G401.6 (cell line): ENCODE measurements around the gene B3GLCT.
"Not testable (repeated sequence)": the region's sequence is repeated elsewhere in the genome, so short reads cannot be mapped to it uniquely, and the experiment has no call there.

Experiments used
- FAIRE-seq: peaks from 2 replicates; lab custom pipeline; 2012; peaks lifted over from hg19 to GRCh38; lab: Jason Lieb, UNC

Gene B3GLCT

GRCh38 chr13:31184981-31185645 lies 14.7 kb upstream of the B3GLCT start:
- no peak for FAIRE-seq

GRCh38 chr13:31191748-31192147 lies 8.0 kb upstream of the B3GLCT start:
- FAIRE-seq, result no peak

DNA sequence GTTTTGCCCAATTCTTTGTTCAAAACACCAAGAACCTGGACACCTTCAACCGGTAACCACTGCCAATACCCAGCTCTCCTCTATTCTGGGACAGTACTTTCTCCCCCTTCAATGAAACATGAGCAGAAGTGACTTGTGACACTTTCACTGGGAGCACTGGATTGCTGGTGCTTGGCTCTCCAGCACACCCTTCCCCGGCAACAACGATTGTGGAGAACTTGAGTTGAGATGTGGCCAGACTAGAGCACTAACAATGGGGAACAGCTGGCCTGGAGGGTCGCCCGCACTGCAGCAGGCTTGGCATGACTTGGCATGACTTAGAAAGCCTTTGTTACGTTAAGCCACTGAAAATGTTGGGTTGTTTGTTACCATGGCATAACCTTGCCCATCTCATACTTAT lies 7.5 kb upstream of the B3GLCT start:
- FAIRE-seq, result no peak

DNA sequence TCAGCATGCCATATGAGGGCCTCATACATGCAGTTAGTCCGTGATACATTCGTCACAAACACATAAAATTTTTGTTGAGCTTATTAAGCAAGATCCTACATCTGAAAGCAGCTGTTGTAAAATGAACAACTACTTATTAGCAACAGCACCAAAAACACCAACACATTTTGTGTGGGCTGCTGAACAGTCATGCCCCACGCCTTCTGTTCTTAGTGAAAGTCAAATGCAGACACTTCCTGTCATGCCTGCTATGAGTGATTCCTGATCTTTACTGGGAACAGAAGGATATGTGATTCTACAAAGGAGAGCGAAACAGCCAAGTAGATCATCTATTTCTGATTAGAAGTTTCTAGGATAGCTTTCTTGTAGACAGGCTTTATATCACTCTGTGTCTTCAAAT lies 4.2 kb upstream of the B3GLCT start:
- no peak for FAIRE-seq

DNA sequence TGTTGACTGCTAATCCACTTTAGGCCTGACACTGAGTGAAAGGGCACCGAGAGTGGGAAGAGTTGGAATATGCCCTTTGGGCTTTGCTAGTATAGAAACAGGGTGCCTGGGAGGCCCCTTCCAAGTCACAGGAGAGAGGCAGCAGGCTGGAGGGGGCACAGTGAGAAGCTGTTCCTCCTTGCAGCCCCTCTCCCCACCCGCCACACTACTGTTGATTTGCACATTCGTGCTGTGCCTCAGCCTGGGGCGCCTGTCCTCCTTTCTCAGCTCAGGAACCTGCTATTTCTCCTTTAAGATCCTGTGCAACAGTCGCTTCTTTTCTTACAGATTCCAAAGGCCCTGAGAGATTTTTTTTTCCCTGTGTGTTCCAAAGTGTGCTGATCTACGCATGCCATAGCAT lies 2.8 kb upstream of the B3GLCT start:
- FAIRE-seq, result no peak

GRCh38 chr13:31198519-31198918 lies 1.3 kb upstream of the B3GLCT start:
- no peak for FAIRE-seq

DNA sequence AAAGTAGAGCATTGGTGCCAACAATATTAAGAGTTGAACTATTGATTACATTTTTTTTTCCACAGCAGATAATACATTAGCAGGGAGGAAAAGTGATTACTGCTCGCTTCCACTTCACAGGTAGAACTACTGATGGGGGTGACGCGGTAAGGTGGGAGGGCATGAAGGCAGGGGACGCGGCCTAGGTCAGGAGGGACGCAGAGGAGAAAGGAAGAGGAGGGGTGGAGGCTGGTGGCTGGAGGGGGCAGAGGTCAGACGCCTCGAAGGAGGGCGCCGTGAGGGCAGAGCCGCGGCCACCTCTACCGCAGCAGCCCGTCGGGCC lies 287 bp upstream of the B3GLCT start:
- FAIRE-seq, result no peak

DNA sequence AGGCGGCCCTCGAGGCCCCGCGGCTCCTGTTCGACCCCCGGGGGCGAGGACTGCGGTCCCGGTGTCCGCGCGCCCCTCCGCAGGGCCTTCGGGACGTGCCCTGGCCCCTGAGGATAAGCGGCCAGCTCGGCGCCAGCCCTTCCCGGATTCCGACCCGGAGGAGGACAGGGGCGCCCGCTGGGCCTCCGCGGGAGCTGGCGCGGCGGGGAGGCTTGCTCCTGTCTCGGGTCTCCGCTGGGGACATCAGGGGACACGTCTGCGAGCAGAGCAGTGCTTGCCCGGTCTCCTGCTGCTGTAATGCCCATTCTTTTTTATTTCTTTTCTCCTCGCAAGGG lies 829 bp downstream of the B3GLCT start:
- FAIRE-seq, result no peak

DNA sequence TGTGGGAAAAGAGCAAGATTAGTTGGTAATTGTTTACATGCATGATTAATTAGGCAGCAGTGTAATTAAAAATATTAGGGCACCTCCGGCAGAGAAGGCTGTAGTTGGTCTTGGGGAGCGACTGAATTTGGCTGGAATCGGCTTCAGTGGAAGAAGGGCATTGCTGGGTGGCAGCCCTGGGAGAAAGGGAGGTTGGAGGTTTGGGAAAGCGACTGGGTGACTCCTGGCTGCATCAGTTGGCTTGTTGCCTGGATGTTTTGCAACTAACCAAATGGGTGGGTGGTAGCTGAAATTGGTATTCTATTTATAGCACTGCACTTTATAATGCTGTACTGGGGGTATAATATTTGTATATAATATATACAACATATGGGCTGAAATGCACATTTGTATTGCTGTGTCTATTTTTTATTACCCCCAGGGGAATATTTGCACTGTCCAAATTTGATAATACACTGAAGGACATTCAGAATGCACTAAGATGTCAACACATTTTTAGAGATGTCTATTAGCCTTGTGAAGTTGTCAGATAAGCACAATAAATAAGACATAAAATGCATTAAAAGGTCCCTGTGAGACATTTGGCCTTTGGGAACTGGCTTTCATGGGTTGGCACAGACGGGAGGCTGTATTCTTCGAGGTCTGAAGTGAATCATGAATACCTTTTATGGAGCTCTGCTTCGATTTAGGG lies 1.7 kb downstream of the B3GLCT start:
- FAIRE-seq, result no peak

- no peak for FAIRE-seq
Observed at GRCh38 chr13:31204592-31204991, 4.8 kb downstream of the B3GLCT start.

GRCh38 chr13:31207661-31208552 lies 8.1 kb downstream of the B3GLCT start:
- FAIRE-seq, result no peak

DNA sequence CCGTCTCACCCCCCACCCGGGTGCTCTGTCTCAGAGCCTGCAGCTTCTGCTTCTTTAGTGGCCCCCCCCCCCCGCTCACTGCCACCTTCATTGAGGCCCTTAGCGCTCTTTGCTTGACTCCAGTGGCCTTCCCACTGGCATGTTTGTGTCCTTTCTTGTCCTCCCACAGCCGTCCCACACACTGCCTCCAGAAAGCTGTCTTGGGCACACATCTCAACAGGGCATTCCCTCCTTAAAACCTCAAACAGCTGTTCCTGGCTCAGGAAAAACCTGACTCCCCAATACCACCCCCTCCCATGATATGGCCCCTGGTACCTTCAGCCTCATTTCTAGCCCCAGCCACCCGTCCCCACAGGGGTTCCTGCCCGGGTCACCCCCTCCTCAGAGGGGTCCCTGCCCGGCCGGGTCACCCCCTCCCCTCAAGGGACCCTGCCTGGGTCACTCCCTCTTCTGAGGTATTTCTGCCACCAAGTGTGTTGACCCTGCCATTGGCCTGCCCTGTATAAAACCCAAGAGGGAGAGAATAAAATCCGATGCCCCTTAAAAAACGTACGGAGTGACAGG lies 8.9 kb downstream of the B3GLCT start:
- FAIRE-seq, result no peak

DNA sequence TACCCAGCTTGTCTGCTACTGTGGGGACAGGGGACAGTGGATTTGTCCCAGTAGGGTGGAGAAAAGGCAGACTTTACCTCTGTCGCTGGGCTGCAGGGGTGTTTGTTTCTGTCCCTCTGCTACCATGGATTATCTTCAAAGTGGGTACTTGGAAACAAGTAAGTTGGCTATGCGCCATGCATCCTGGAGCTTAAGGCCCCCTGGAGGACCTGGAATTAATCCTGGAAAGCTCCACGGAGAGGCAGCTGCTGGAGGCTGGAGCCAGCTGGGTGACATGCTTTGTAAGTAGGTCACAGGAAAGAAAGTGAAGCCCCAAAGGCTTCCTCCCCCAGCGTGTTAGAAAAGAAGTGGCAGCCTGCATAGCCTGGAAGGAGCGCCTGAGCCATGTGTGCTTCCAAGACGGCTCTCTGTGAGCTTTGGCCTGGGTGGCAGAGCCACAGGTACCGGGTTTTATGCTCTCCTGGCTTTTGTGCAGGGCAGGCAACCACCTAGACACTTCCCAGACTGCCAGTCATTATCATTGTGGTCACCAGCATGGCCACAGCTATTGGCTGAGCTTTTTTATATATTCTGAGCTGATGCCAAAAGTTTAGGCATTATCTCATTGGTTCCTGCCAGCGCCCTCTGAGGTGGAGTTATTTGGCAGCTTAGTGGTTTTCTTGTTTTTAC lies 9.5 kb downstream of the B3GLCT start:
- FAIRE-seq, result no peak

GRCh38 chr13:31209841-31210210 lies 10.1 kb downstream of the B3GLCT start:
- no peak for FAIRE-seq

DNA sequence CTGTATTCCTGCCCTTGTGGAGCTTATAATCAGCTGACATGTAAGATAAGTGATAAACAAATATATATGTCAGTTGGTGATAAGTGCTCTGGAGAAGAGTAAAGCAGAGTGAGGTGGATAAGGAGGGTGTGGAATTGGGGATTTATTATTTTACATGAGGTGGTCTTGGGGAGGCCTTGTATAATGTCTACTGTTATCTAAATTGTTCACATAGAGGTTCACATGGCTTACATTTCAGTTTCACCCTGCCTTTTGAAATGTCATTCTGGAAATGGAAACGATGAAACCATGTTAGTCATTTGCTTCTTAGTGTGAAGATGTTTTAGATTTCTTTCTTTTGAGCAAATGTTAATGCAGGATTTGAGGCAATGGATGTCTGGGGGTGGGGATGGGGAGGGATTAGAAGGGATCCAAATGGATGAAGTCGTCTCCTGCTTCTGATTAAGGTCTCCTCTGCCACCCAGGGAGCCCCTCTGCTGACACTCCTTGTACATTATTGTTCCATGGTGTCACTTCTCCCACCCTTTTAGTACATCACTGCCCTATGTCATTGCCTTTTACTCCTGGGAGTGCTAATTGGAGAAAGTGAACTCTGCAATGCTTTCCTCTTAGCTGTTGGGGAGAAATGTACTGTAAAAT lies 14.0 kb downstream of the B3GLCT start:
- FAIRE-seq, result no peak

GRCh38 chr13:31214435-31214834 lies 14.7 kb downstream of the B3GLCT start:
- FAIRE-seq, result no peak

DNA sequence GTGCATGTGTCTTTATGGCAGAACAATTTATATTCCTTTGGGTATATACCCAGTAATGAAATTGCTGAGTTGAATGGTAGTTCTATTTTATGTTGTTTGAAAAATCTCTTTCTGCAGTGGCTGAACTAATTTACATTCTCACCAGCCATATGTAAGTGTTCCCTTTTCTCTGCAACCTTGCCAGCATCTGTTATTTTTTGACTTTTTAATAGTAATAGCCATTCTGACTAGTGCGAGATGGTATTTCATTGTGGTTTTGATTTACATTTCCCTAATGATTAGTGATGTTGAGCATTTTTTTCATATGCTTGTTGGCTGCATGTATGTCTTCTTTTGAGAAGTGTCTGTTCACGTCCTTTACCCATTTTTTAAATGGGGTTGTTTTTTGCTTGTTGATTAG lies 17.1 kb downstream of the B3GLCT start:
- FAIRE-seq, result not testable (repeated sequence)

- FAIRE-seq, result no peak
Observed at GRCh38 chr13:31219909-31220598, 20.3 kb downstream of the B3GLCT start.

- FAIRE-seq, result no peak
Observed at GRCh38 chr13:31221057-31221456, 21.3 kb downstream of the B3GLCT start.

DNA sequence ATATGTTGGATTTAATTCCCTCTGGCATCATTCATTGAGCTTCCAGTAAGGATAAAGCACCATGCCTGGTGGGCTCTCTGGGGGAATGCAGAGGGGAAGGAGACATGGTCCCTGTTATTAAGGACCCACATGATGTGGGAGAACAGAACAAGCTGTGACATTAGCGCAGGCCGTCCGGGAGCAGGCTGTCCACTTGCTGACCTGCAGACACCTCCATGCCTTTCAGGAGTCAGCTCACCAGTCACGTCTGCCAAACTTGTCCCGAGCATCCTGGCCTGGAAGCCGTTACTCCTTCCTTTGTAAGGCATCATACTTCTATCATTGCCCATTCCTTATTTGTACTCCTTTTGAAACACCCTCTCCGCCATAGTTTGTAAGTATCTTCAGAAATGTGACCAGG lies 23.4 kb downstream of the B3GLCT start:
- no peak for FAIRE-seq

DNA sequence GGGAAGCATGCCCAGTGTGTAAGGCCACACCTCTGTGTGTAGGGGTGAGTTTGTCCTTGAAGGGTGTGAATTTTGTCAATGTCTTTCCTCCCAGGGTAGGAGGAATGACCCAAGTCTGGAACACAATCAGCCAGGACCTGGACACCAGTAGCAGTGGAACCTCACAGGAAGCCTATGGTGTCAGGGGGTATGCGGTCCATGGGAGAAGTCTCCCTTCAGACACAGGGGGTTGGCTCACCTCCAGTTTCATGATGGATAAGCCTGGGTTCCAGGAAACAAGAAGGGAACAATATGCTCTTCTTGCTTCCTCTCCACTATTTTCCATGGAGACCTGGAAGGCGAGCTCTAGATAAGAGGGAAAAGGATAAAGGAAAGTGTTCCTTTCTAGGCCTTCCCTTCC lies 23.9 kb downstream of the B3GLCT start:
- FAIRE-seq, result no peak
